IMR-90 (cell line): ENCODE measurements around the gene LAPTM5. TPM values are rescaled to one million over a fixed set of nuclear protein-coding genes. Genes with fewer than 3 reads are reported as not detected.

Experiments used
- ATAC-seq: fragments of 200-7000 bp; cut with Tn5 transposase; 2 replicates; pipeline ENCODE4 v1.9.1; 2020; ENCODE audit warnings: low read depth, mild to moderate bottlenecking, moderate library complexity
- BruUV-seq: library from RNA; stranded (reverse); fragments of 400-500 nt; replicated peaks from 2 replicates; lab custom pipeline; 2021; lab: Mats Ljungman, UMichigan
- CTCF ChIA-PET: fragments of 300-600 bp; formaldehyde crosslinking; extraction: SDS; loops from one replicate; lab custom pipeline; 2021; ENCODE audit warnings: antibody characterized with exemption; lab: Yijun Ruan, JAX
- POLR2A ChIA-PET: fragments of 300-600 bp; sonication (Branson Sonifier 250); formaldehyde crosslinking; loops from one replicate; lab custom pipeline; 2022; ENCODE audit warnings: antibody characterized with exemption; ENCODE audit not compliant: unreplicated experiment; lab: Charles Lee
- DNase-seq: peaks from one replicate; pipeline ENCODE4 v3.0.0; 2013
- H2AFZ ChIP-seq: replicated peaks from 2 replicates; pipeline ENCODE3; 2013; ENCODE audit warnings: low read length, mild to moderate bottlenecking; ENCODE audit not compliant: poor library complexity
- H2AK5ac ChIP-seq: 2 replicates; pipeline ENCODE4 v1.6.1; 2013; ENCODE audit warnings: low read depth, low read length, inconsistent platforms
- H2AK9ac ChIP-seq: replicated peaks from 2 replicates; pipeline ENCODE3; 2013; ENCODE audit warnings: mild to moderate bottlenecking, low read depth, low read length, moderate library complexity; ENCODE audit not compliant: poor library complexity
- H2BK120ac ChIP-seq: 2 replicates; pipeline ENCODE4 v1.6.1; 2013; ENCODE audit warnings: low read depth, low read length, inconsistent platforms
- H2BK15ac ChIP-seq: 3 replicates; pipeline ENCODE4 v1.6.1; 2013; ENCODE audit warnings: low read depth, low read length, inconsistent platforms
- H2BK20ac ChIP-seq: 2 replicates; pipeline ENCODE4 v1.6.1; 2013; ENCODE audit warnings: low read depth, mild to moderate bottlenecking, inconsistent platforms, low read length, moderate library complexity
- H2BK5ac ChIP-seq: 2 replicates; pipeline ENCODE4 v1.6.1; 2013; ENCODE audit warnings: mild to moderate bottlenecking, low read depth, low read length, inconsistent platforms; ENCODE audit not compliant: poor library complexity, severe bottlenecking
- H3K14ac ChIP-seq: replicated peaks from 2 replicates; pipeline ENCODE4 v1.6.1; 2013; ENCODE audit warnings: low read depth, low read length, inconsistent platforms
- H3K18ac ChIP-seq: 2 replicates; pipeline ENCODE4 v1.6.1; 2013; ENCODE audit warnings: low read depth, low read length, control low read depth
- H3K23ac ChIP-seq: 2 replicates; pipeline ENCODE4 v1.6.1; 2013; ENCODE audit warnings: low read depth, low read length, inconsistent platforms
- H3K27ac ChIP-seq: 2 replicates; pipeline ENCODE4 v1.5.1; 2013; ENCODE audit warnings: mild to moderate bottlenecking, control low read depth, low read length; ENCODE audit not compliant: insufficient read depth
- H3K27me3 ChIP-seq: 2 replicates; pipeline ENCODE4 v1.6.1; 2013; ENCODE audit warnings: low read length; ENCODE audit not compliant: control insufficient read depth, insufficient read depth
- H3K36me3 ChIP-seq: 2 replicates; pipeline ENCODE4 v1.6.1; 2013; ENCODE audit warnings: low read length, mixed read lengths; ENCODE audit not compliant: control insufficient read depth, insufficient read depth
- H3K4ac ChIP-seq: 2 replicates; pipeline ENCODE4 v1.6.1; 2013; ENCODE audit warnings: low read depth, low read length, inconsistent platforms
- H3K4me1 ChIP-seq: 2 replicates; pipeline ENCODE4 v1.6.1; 2013; ENCODE audit warnings: low read length, mixed read lengths; ENCODE audit not compliant: control insufficient read depth, insufficient read depth
- H3K4me2 ChIP-seq: 2 replicates; pipeline ENCODE4 v1.6.1; 2013; ENCODE audit warnings: low read depth, mild to moderate bottlenecking, control low read depth, low read length, moderate library complexity
- H3K4me3 ChIP-seq: 2 replicates; pipeline ENCODE4 v1.5.1; 2013; ENCODE audit warnings: low read depth, mild to moderate bottlenecking, control low read depth, low read length, moderate library complexity; ENCODE audit not compliant: insufficient read depth
- H3K56ac ChIP-seq: 2 replicates; pipeline ENCODE4 v1.6.1; 2013; ENCODE audit warnings: low read length, inconsistent platforms; ENCODE audit not compliant: insufficient read depth; ENCODE audit errors: extremely low read depth
- H3K79me1 ChIP-seq, 2 experiments: 2 replicates each; pipeline ENCODE4 v1.6.1; 2013; ENCODE audit warnings: low read length in 2 of 2, inconsistent platforms in 1 of 2, low read depth in 1 of 2
- H3K9ac ChIP-seq: 2 replicates; pipeline ENCODE4 v1.6.1; 2013; ENCODE audit warnings: low read depth, low read length, control low read depth
- H3K9me1 ChIP-seq: 2 replicates; pipeline ENCODE4 v1.6.1; 2013; ENCODE audit warnings: low read length, inconsistent platforms; ENCODE audit not compliant: insufficient read depth
- H3K9me3 ChIP-seq: 2 replicates; pipeline ENCODE4 v1.6.1; 2013; ENCODE audit warnings: low read length; ENCODE audit not compliant: control insufficient read depth, insufficient read depth
- H4K20me1 ChIP-seq: 2 replicates; pipeline ENCODE4 v1.6.1; 2013; ENCODE audit warnings: low read length, inconsistent platforms; ENCODE audit not compliant: insufficient read depth
- H4K5ac ChIP-seq: 2 replicates; pipeline ENCODE4 v1.6.1; 2013; ENCODE audit warnings: mild to moderate bottlenecking, low read depth, low read length, control low read depth
- H4K8ac ChIP-seq, 2 experiments: 2 replicates each; pipeline ENCODE4 v1.6.1; 2013; ENCODE audit warnings: low read depth in 2 of 2, low read length in 2 of 2, control low read depth in 1 of 2, inconsistent platforms in 1 of 2
- H4K91ac ChIP-seq: 2 replicates; pipeline ENCODE4 v1.6.1; 2013; ENCODE audit warnings: low read depth, low read length, inconsistent platforms; ENCODE audit not compliant: insufficient read depth
- BHLHE40 ChIP-seq: fragments of 150-350 bp; IDR thresholded peaks from 2 replicates; pipeline ENCODE4 v1.6.1; 2016; ENCODE audit warnings: mild to moderate bottlenecking, low read depth, low read length
- CEBPB ChIP-seq: IDR thresholded peaks from 2 replicates; pipeline ENCODE4 v1.6.1; 2012; ENCODE audit warnings: low read depth, low read length, improper control_type of control experiment
- CHD1 ChIP-seq: IDR thresholded peaks from 2 replicates; pipeline ENCODE4 v1.6.1; 2012; ENCODE audit warnings: low read depth, low read length, improper control_type of control experiment
- MAFK ChIP-seq: IDR thresholded peaks from 2 replicates; pipeline ENCODE4 v1.6.1; 2012; ENCODE audit warnings: low read depth, low read length, improper control_type of control experiment
- MAZ ChIP-seq: IDR thresholded peaks from 2 replicates; pipeline ENCODE4 v1.6.1; 2012; ENCODE audit warnings: low read depth, mild to moderate bottlenecking, low read length, improper control_type of control experiment, moderate library complexity, borderline replicate concordance
- MXI1 ChIP-seq: IDR thresholded peaks from 2 replicates; pipeline ENCODE4 v1.6.1; 2012; ENCODE audit warnings: low read depth, mild to moderate bottlenecking, low read length, moderate library complexity, borderline replicate concordance
- NFE2L2 ChIP-seq: fragments of 150-350 bp; IDR thresholded peaks from 2 replicates; pipeline ENCODE4 v1.6.1; 2016; ENCODE audit warnings: low read depth, mild to moderate bottlenecking, low read length
- POLR2A ChIP-seq: IDR thresholded peaks from 2 replicates; pipeline ENCODE4 v1.6.1; 2012; ENCODE audit warnings: mild to moderate bottlenecking, low read depth, low read length
- RAD21 ChIP-seq: IDR thresholded peaks from 2 replicates; pipeline ENCODE4 v1.6.1; 2012; ENCODE audit warnings: low read length, improper control_type of control experiment
- RCOR1 ChIP-seq: IDR thresholded peaks from 2 replicates; pipeline ENCODE4 v1.6.1; 2012; ENCODE audit warnings: mild to moderate bottlenecking, low read length, improper control_type of control experiment; ENCODE audit not compliant: insufficient replicate concordance
- RFX5 ChIP-seq: IDR thresholded peaks from 2 replicates; pipeline ENCODE4 v1.8.0; 2012; ENCODE audit warnings: low read depth, mild to moderate bottlenecking, low read length, moderate library complexity
- SMC3 ChIP-seq: fragments of 150-350 bp; IDR thresholded peaks from 2 replicates; pipeline ENCODE4 v1.6.1; 2016; ENCODE audit warnings: low read depth, mild to moderate bottlenecking, antibody characterized with exemption, low read length, moderate library complexity
- WGBS, 2 experiments: methylation state at CpG; one replicate each; pipeline versions ENCODE4 v1.1.5 to v1.1.7; 2013; ENCODE audit warnings: missing lambda C conversion rate in 2 of 2; ENCODE audit not compliant: insufficient read length in 1 of 2; ENCODE audit errors: extremely low coverage in 2 of 2; 5-methylcytosine and 5-hydroxymethylcytosine counted together
- dilution Hi-C: fragments of 300-500 bp; cut with HindIII; formaldehyde crosslinking; loops from one replicate; pipeline ENCODE4 v1.14.3; 2018; ENCODE audit warnings: low sequenced_read_pairs; ENCODE audit not compliant: unreplicated experiment
- in situ Hi-C: fragments of 300-500 bp; cut with MboI; formaldehyde crosslinking; loops from 3 replicates; pipeline ENCODE4 v1.14.3; 2019; ENCODE audit warnings: low sequenced_read_pairs, inconsistent platforms, mixed read lengths
- intact Hi-C: fragments of 100-400 bp; cut with micrococcal nuclease; formaldehyde crosslinking; loops from 2 replicates; pipeline ENCODE4 v1.10.0; 2022
- polyA plus RNA-seq, 3 experiments: library from polyadenylated mRNA; depleted of rRNA; stranded (reverse); fragments of >200 nt; gene quantifications; 2 replicates each; pipeline ENCODE4 v1.2.3, GENCODE V29; 2012; ENCODE audit warnings: low replicate concordance in 1 of 3
- total RNA-seq: library from RNA; depleted of rRNA; stranded (reverse); fragments of >200 nt; gene quantifications from 2 replicates; pipeline ENCODE4 v1.2.3, GENCODE V29; 2012
- TF ChIP-seq, protein P1 (sequence below): fragments of 150-350 bp; IDR thresholded peaks from 2 replicates; pipeline ENCODE4 v1.6.1; 2017; ENCODE audit warnings: mild to moderate bottlenecking, antibody characterized with exemption, low read length, low read depth
- TF ChIP-seq, protein P2 (sequence below): fragments of 150-350 bp; IDR thresholded peaks from 2 replicates; pipeline ENCODE4 v1.6.1; 2016; ENCODE audit warnings: low read depth, mild to moderate bottlenecking, low read length, moderate library complexity, borderline replicate concordance
- TF ChIP-seq, protein P3 (sequence below): conservative IDR thresholded peaks from 2 replicates; pipeline ENCODE4 v1.5.1; 2012; ENCODE audit warnings: mild to moderate bottlenecking, low read depth, low read length, improper control_type of control experiment

Gene LAPTM5
- total and polyA plus RNA-seq, 2 of the 4 experiments (the other 2 are of a cell fraction) = 0.09 TPM; not detected in 1

DNA sequence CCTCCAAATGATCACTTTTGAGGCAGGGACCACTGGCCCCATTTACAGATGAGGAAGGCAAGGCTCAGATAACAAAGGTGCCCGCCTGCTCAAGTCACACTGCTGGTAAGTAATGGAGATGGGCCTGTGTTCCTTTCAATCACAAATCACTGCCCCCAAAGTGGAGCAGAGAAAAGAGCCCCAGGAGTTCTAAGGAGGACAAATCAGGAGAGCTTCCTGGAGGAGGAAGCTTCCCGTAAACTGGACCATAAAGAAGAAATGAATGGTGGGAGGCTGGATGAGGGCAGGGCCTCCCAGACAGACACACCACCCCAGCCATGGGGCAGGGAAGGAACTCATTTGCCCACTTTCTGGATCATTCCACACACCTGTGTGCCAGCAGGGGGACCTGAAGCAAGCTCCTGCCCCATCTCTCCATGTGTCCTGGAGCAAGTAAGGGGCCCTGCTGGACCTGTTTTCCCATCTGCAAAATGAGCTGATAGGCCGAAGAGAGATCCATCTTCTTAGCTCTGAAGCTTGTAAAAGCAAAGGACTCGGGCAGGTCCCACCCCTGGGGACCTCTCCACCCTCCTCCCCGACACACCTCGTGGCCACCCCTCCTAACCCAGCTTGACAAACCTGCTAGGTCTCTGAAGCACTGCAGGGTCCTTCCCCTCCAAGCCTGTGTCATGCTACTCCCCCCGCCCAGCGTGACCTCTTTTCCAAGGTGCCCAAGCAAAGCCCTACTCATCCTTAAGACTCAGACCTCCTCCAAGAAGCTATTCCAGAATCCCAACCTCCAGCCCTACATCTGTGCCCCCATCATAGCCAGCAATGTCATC is 5.5 kb downstream of the LAPTM5 start:
- no peak overlapping the region for H3K4ac ChIP-seq
- H3K79me1 ChIP-seq = no peaks in the 10 kb centered on the region
- H2BK20ac ChIP-seq = no peak overlapping the region
- peaks cover 12% of the 10 kb centered on the region for H3K9me1 ChIP-seq
- H4K20me1 ChIP-seq = no peaks in the 10 kb centered on the region; the same call in 1 of the 2 replicates
- H4K91ac ChIP-seq = no peak overlapping the region
- DNase-seq (no peak), ATAC-seq (no peak)
- H2AFZ ChIP-seq = peak overlapping the region; percentile 51
- H3K27me3 ChIP-seq = peaks cover 9% of the 10 kb centered on the region
- in situ Hi-C loops = no loop called here
- H3K18ac ChIP-seq = no peak overlapping the region
- intact Hi-C loops = no loop called here
- no peak overlapping the region for H3K14ac ChIP-seq
- 81% methylated on average over 4 of the region's 8 CpGs; no CpG with 5 or more reads in 1 of the 2 experiments for WGBS, 2 experiments
- H3K4me2 ChIP-seq = no peak overlapping the region
- H3K9ac ChIP-seq = no peak overlapping the region
- H4K5ac ChIP-seq = no peak overlapping the region
- CTCF ChIA-PET = interaction anchor here (1.2 kb wide), 1 partner anchor 33 kb away, joined by 4 read pairs; no protein-coding TSS in a partner anchor
- no peak overlapping the region for H2BK5ac ChIP-seq
- BruUV-seq = no TSS peak
- H2AK5ac ChIP-seq = no peak overlapping the region
- POLR2A ChIA-PET = no interaction called here
- no peak overlapping the region for H3K23ac ChIP-seq
- H3K9me3 ChIP-seq = no peaks in the 10 kb centered on the region
- H3K36me3 ChIP-seq = no peaks in the 10 kb centered on the region
- no peak overlapping the region for H4K8ac ChIP-seq
- no peak overlapping the region for H3K56ac ChIP-seq
- no peak overlapping the region for H2BK120ac ChIP-seq
- peaks cover 13% of the 10 kb centered on the region for H3K4me1 ChIP-seq
- dilution Hi-C loops = no loop called here
- H3K4me3 ChIP-seq = no peak overlapping the region
- H3K27ac ChIP-seq = no peak overlapping the region
- no peak overlapping the region for H2AK9ac ChIP-seq
- H2BK15ac ChIP-seq = no peak overlapping the region
- TF ChIP-seq, protein P1, sequence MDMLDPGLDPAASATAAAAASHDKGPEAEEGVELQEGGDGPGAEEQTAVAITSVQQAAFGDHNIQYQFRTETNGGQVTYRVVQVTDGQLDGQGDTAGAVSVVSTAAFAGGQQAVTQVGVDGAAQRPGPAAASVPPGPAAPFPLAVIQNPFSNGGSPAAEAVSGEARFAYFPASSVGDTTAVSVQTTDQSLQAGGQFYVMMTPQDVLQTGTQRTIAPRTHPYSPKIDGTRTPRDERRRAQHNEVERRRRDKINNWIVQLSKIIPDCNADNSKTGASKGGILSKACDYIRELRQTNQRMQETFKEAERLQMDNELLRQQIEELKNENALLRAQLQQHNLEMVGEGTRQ = no peak
- TF ChIP-seq POLR2A (no peak), RFX5 (no peak), SMC3 (no peak), NFE2L2 (no peak), BHLHE40 (no peak), CEBPB (no peak), RAD21 (no peak), MXI1 (no peak), MAFK (no peak), RCOR1 (no peak), MAZ (no peak), CHD1 (no peak)
- TF ChIP-seq, protein P2, sequence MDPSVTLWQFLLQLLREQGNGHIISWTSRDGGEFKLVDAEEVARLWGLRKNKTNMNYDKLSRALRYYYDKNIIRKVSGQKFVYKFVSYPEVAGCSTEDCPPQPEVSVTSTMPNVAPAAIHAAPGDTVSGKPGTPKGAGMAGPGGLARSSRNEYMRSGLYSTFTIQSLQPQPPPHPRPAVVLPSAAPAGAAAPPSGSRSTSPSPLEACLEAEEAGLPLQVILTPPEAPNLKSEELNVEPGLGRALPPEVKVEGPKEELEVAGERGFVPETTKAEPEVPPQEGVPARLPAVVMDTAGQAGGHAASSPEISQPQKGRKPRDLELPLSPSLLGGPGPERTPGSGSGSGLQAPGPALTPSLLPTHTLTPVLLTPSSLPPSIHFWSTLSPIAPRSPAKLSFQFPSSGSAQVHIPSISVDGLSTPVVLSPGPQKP = no peak
- TF ChIP-seq, protein P3, sequence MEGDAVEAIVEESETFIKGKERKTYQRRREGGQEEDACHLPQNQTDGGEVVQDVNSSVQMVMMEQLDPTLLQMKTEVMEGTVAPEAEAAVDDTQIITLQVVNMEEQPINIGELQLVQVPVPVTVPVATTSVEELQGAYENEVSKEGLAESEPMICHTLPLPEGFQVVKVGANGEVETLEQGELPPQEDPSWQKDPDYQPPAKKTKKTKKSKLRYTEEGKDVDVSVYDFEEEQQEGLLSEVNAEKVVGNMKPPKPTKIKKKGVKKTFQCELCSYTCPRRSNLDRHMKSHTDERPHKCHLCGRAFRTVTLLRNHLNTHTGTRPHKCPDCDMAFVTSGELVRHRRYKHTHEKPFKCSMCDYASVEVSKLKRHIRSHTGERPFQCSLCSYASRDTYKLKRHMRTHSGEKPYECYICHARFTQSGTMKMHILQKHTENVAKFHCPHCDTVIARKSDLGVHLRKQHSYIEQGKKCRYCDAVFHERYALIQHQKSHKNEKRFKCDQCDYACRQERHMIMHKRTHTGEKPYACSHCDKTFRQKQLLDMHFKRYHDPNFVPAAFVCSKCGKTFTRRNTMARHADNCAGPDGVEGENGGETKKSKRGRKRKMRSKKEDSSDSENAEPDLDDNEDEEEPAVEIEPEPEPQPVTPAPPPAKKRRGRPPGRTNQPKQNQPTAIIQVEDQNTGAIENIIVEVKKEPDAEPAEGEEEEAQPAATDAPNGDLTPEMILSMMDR = no peak
